Stimulated activated CD4-positive, alpha-beta T cell treated with anti-CD3 and anti-CD28 coated beads, Interleukin-12 subunit alpha, Interleukin-12 subunit beta, amount 100 ng/mL, for 48 hours (primary cell): ENCODE results near the gene N4BP2L2.
A peak's percentile ranks its signal among the peaks of the same experiment; 100 is the strongest.

Experiments used
- DNase-seq, 3 donors: peaks; one replicate each; pipeline ENCODE4 v3.0.0-alpha.2; 2020; ENCODE audit warnings: low read depth in 2 of 3, low spot score in 1 of 3

The N4BP2L2 gene

DNA sequence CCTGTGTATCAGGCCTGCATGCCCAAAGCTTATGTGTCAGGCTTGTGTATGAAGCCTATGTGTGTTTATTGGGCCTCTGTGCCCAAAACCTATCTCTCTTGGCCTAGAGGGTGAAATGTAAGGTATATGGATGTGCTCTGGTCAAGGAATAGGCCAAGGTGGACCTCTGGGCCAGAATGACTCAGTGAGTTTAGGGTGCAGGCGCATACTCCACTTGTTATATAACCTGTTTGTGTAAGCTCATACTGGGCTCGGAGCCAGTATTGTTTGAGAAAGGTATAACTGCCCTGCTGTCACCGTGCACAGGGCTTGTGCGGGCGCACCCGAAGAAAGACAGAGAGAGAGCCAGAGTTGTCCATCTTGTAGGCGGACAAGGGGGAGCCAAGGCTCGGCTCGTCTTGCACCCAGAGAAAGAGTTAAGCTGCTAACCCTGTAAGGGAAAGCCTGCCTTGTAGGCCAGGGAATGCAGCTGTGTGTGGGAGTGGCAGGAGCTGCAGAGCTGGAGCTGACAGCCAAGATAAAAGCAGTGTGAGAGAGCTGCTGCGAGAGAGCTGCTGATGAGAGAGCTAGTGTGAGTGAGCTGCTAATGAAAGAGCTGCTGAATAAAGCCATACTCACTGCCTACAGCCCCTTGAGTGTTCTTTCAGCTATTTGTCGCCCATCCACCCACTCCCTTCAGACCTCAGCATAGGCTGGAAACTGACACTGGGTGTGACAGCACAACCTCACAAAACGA is 67.2 kb downstream of the N4BP2L2 start:
- no peak for DNase-seq

DNA sequence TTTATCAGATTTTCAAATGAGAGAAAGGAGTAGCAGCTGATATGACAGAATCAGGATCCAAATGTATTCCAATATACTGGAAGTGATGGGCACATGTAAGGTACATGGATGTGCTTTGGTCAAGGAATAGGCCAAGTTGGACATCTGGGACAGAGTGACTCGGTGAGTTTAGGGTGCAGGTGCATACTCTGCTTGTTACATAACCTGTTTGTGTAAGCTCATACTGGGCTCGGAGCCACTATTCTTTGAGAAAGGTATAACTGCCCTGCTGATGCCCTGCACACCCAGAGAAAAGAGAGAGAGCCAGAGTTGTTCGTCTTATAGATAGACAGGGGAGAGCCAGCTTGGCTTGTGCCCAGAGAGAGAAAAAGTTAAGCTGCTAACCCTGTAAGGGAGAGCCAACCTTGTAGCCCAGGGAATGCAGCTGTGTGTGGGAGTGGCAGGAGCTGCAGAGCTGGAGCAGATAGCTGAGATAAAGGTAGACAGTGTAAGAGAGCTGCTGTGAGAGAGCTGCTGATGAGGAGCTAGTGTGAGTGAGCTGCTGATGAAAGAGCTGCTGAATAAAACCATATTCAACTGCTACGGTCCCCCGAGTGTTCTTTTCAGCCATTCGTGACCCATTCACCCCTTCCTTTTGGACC is 70.0 kb downstream of the N4BP2L2 start:
- no peak for DNase-seq

DNA sequence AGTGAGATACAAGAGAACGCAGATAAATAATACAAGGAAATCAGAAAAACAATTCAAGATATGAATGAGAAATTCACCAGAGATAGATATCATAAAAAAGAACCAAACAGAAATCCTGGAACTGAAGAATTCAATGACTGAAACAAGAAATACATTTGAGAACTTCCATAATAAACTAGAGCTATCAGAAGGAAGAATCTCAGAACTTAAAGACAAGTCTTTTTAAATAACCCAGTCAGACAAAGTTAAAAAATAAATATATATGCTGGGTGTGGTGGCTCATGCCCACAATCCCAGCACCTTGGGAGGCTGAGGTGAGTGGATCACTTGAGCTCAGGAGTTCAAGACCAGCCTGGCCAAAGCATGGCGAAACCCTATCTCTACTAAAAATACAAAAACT is 82.0 kb downstream of the N4BP2L2 start:
- no peak for DNase-seq

DNA sequence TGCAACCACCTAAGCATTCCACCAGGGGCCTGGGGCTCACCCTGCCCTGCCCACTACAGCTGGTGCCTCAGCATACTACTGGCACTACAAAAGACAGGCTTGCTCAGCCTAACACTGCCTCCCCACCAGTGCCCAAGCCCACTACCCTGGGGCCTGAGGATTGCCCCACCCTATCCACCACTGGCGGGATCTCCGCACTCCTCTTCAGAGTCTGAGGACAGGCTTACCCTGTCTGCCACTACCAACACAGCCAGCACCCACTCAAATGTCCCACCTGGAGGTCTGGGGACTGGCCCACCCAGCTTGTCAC is 83.0 kb downstream of the N4BP2L2 start:
- DNase-seq: no peak

GRCh38 chr13:32454886-32455593 is 83.6 kb downstream of the N4BP2L2 start:
- no peak for DNase-seq

DNA sequence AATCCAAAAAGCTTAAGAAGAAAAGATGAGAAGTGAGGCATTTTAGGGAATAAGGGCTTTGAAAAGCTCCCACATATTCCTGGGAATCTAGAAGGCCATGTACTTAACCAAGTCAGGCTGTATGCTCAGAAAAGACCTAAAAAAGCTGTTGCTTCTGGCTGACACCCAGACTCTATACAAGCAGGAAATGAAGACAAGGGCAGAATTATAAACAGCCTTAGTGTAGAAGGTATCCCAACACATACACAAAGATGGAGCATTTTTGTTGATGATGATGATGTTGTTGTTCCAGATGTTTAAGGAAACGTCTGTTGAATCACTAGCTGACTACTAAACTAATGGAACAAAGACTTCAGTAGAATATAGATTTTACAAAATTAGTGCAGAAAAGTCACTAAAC is 84.6 kb downstream of the N4BP2L2 start:
- no peak for DNase-seq

- DNase-seq: no peak
Observed at GRCh38 chr13:32448972-32449371, 89.6 kb downstream of the N4BP2L2 start.

DNA sequence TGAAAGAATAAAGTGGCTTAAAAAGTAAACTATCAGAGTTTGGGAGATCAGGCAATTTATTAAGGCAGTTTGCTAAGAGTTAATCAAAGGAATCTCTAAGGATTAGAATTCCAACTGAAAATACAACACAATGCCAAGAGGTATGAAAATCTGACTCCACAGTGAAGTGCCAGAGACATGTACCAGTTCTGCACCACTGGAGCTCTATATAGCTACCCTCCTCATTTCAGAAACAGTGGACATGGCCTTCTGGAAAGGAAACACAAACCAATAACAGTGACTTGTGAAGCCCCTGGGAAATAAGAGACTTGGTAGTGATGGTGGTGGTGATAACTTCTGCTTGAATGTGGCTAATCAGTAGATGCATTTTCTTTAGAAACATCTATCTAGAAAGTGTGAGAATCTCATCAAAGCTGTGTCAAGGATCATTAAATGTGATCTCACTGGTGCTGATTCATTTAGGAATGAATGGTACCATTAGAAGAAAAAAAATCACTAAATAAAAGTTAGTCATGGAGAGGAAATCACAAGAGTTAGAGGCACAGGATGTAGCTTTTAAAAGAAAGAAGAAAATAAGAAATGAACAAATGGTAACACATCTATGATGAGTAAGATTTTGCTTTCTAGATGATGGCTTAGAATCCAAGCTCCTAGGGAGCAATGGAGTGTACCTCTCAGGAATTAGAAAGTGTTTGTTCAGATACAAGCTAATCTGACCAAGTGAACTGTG is 90.5 kb downstream of the N4BP2L2 start:
- DNase-seq: no peak

GRCh38 chr13:32446773-32447465 is 91.7 kb downstream of the N4BP2L2 start:
- DNase-seq: no peak

DNA sequence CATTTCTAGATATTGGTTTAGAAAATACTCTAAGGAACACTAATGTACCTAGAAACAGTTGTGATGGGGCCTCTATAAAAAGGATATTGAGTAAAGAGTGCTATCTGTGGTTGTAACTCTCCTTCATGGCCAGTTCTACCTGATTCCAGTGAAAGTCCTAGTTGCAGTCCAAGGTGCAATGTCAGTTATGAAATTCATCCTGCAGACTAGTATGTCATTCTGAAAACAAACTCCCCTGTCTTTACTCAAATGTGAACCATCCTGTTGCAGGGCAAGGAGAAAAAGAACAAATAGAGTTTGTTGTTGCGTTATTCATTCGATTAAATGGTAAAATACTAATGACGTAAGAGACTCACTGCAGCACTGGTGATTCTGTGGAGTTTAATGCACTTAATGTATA is 92.4 kb downstream of the N4BP2L2 start:
- no peak for DNase-seq

- DNase-seq: no peak
Observed at GRCh38 chr13:32445461-32445860, 93.1 kb downstream of the N4BP2L2 start.

GRCh38 chr13:32443111-32443510 is 95.5 kb downstream of the N4BP2L2 start:
- DNase-seq: no peak

- no peak for DNase-seq
Observed at GRCh38 chr13:32438871-32439270, 99.7 kb downstream of the N4BP2L2 start.

DNA sequence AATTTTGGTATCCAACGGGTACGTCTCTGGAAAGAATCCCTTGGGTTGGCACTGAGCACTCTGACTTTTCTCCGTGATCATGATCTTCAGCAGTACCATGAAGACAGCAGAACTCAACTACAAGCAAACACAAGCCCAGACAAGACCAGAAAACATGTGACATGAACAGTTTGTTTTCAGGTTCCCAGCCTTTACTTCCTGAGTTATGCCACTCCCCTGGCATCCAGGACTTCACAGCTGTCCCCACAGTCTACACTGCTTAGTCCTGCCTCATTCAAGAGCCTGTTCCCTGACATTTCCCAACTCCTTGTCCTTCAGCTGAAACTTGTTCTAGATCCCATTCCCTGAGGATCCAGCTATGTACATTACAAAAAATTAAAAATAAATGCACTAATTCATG is 105.7 kb downstream of the N4BP2L2 start:
- DNase-seq: no peak

DNA sequence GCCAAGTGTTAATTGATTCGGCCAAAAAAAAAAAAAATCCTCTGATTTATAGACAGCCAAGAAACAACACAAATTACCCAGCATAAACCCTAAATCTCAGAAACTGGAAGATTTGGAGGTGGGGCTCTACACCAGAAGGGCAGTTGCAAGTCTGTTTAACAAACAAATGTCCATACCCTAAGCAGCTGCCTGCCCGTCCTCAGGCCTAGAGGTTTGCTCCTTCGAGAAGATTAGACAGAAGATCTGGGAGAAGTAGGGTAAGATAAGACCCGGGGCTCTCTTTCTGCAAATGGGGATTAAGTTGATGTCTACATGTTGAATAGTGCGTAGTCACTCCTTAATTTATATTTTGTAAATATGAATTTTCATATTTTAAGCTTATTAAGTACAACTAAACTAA is 107.2 kb downstream of the N4BP2L2 start:
- no peak for DNase-seq

DNA sequence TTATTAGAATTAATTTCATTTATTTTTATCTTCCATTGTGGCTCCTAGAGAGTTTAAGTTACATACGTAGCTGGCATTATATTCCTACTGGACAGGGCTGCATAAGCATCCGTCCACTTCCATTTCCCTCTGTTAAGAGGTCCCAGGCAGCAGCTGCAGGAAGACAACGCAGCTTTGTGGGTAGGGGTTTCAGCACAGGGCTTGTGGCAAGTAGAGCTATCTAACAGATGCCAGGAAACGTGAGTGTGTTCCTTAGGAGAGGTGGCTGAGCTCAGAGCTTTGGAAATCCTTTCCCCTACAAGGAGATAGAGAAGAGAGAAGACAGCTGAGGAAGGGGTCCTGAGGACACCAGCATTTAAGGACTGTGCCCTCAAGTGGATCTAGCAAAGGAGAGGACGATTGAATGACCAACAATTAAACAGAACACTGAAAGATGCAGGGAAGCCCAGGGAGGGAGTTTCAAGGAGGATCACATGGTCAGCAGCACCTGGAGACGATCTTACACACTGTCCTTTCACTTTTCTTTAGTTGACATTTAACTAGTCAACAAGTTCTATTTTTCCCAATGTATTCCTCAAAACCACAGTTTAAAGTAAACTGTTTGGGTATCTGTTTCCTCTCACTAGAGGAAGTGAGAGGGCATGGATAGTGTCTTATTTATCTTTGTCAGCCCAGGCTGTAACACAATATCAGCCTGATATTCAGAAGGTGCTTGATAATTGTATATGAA is 108.4 kb downstream of the N4BP2L2 start:
- no peak for DNase-seq

DNA sequence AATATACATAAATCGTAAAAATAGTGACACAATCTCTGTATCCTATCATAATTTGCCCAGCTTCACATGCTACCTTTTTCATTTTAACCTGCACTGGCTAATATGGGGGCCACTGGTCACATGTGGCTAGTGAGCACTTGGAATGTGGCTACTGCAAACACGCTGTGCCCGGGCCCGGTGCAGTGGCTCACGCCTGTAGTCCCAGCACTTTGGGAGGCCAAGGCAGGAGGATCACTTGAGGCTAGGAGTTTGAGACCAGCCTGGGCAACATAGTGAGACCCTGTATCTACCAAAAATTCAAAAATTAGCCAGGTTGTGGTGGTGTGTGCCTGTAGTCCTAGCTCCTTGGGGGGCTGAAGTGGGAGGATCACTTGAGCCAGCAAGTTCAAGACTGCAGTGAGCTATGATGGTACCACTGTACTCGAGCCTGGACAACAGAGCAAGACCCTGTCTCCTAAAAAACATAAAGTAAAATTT is 109.1 kb downstream of the N4BP2L2 start:
- no peak for DNase-seq

DNA sequence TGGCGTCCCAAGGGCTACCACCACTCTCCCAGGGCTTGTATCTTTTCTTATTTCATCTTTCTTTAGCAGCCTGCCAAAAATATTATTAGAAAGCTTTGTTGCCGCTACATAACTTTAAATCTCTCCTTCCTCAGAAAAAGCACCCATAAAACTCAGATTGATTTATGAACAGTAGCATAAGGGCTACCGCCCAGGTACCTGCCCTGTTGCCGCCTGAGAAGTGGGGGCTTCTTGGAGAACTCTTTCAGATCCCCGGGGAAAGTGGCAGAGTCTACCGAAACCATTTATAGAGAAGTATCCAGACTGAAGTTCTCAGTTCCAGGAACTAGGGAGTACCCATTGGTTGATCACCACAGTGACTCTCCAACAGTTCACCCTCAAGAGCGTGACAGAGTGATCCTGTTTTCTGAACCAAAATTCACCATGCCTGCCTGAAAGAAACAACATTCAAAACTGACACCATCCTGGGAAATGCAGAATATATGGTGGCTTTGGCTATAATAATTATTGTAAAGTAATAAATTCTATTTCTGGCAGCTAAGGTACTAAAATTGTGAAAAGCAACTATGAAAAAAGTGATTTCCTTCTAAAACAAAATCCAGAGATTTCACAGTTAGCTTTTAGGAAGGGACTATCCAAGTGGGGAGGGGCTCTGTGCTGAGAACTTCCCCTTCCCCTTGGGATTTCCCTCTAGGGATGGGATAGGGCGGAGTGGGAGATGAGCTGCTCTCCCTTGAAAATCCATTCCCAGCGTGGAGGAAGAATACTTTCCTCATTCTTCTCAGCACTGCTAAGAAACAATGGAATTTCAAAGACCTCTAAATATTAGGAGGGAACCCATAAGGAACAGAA is 109.8 kb downstream of the N4BP2L2 start:
- DNase-seq: no peak

DNA sequence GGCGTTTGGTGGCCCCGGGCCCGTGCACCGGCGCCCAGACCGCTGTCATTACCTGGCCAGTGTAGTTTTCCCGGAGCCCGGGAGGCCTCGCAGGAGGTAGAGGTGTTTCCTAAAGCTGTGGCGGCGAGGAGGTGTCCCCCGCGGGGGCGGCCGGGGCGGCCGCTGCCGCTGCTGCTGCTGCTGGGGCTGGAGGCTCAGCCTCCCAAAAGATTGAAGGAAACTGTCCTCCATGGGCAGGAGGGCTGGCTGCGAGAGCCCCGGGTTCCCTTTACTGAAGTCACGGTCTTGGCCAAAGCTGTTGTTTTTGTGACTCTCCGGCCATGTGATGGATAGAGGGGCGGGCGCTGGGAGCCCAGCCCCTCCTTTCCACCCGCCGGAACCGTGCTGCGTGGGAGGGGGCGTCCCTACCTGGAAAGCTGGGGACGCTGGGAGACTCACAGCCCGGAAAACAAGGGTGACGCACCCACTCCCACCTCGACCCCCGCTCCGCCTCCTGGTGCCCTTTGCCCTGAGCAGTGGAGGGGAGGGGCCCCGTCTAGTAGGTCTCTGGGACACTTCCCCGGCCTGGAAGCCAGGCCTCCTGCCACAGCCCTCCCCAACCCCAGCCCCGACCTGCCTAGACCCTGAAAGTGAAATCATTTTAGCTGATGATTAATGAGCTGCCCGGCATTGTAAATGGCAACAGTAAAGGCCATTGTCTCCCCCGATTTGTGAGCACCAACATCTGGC is 110.6 kb downstream of the N4BP2L2 start, which contains the start of gene N4BP2L1:
Gene N4BP2L1 (minus strand): TSS at position 279 of the 729 bp plus-strand sequence. CDS start 48 bp downstream, at position 231.
- DNase-seq: peak; percentile 76 to 84 (median 79)
